GM19438 (cell line): ENCODE results near the gene TIGD2.
A peak's percentile ranks its signal among the peaks of the same experiment; 100 is the strongest.

Experiments used
- ATAC-seq: cut with Tn5 transposase; IDR thresholded peaks from one replicate; pipeline ENCODE4 v1.9.1; 2021; ENCODE audit warnings: low read depth; ENCODE audit not compliant: unreplicated experiment

Gene TIGD2

DNA sequence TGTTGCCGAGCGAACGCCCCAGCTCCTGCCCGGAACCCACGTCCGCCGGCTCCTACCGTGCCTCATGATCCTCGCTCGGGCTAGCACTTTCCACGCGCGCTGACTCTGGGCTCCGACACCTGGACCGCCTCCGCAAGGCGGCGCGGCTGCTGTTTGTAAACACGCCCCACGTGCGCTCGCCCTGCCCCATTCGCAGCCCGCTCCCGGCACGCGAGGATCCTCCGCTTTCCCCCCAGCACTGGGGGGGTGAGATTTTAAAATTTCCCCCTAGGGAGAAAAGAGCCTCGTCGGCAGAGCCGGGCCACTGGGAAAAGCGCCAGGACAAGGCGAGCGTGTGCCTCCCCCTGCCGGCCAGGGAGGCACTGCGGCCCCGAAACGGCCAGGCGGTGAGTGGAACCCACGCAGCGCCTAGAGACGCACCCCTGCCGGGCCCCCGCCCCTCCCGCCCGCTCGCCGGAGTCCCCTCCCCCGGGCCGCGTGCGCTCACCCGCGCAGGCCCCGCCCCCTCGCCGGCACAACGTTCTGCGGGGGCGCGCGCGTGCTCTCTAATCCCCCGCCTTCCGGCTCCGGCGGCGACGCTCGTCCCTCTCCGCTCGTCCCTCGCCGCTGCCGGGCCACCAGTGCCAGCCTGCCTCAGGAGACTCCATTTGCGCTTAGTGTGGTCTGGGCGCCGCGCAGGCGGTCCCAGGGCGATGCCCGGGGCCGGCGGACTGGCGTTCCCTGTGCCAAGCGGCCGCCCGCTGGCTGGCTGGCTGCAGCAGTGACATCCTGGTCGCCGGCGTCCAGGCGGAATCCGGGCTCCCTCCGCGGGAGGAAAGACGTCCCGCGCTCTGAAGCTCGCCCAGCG is at the start of gene TIGD2:
Gene TIGD2 (plus strand): TSS at position 548 of the 847 bp plus-strand sequence. CDS start 1,442 bp downstream, outside the sequence.
- peak; percentile 88 for ATAC-seq

DNA sequence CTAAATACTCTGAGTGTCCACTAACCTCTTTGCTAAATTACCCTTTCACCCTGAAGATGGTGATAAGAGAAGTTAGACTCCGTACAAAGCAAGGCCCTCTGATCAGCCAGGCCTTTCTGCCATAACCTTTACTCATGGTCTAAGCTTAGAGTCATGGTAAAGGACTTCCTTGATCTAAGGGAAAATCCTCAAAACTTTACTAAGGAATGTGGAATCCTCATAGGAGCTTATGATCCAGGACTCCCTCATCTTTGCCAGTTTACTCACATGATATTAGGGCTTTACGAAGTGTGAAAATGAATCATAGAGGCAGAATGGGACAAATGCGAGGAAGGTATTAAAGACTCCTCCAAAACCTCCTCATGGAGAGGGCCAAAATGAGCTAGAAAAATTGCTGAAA is 46.5 kb upstream of the TIGD2 start:
- ATAC-seq, result no peak

DNA sequence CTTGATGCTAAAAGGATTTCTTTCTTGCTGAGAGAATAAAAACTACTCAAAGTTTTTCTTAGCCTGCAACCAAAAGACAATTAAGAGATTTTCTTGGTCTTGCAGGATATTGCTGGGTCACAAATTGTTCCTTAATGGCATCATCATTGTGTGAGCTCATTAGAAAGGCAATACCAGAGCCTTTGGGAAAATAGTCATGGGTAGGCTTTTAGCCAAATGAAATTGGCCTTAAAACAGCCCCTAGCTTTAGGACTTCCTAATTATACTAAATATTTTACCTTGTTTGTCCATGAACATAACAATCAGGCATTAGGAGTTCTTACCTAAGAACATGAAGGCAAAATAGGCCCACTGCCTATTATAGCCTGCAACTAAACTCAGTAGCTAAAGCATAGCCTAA is 43.9 kb upstream of the TIGD2 start:
- no peak for ATAC-seq

GRCh38 chr4:89069481-89069880 is 41.9 kb upstream of the TIGD2 start:
- ATAC-seq, result peak; percentile 85

DNA sequence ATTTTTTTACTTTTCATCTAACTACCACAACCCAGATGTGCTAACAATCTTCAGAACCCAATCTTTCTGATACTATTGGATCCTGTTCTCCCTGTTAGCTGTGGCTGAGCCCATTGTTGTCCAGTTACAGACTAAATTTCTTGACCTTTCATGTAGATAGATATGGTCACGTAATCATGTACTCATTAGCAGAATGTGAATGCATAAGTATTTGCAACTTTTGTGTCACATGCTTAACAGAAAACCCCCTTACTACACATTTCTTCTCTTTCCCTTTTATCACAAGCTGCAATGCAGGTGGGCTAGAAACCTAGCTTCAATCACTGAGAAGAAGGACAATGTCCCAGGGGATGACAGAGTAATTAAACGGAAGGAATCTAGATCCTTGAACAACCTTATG is 41.3 kb upstream of the TIGD2 start:
- no peak for ATAC-seq

GRCh38 chr4:89071311-89071710 is 40.0 kb upstream of the TIGD2 start:
- ATAC-seq, result no peak

- ATAC-seq, result no peak
These were observed 38.4 kb upstream of the TIGD2 start for GRCh38 chr4:89072921-89073320.

GRCh38 chr4:89077761-89078160 is 33.6 kb upstream of the TIGD2 start:
- ATAC-seq, result no peak

DNA sequence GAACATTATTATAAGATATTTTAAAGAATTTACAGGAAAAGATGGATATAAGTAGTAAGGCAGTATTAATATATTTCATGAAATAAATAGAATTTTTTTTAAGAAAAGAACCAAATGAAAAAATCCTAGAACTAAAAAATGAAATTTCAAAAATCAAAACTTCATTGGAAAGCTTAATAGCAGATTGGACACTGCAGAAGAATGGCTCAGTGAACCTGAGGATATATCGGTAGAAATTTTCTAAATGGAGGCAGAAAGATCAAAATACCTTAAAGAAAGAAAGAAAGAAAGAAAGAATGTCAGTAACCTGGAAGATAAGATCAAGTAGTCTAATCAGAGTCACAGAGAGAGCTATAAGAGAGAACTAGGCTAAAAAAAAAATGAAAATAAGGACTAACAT is 33.0 kb upstream of the TIGD2 start:
- no peak for ATAC-seq

GRCh38 chr4:89099034-89099433 is 12.3 kb upstream of the TIGD2 start:
- ATAC-seq, result no peak

GRCh38 chr4:89099471-89099870 is 11.9 kb upstream of the TIGD2 start:
- ATAC-seq, result no peak

GRCh38 chr4:89100853-89101252 is 10.5 kb upstream of the TIGD2 start:
- no peak for ATAC-seq

- ATAC-seq, result peak; percentile 97
These were observed 9.8 kb upstream of the TIGD2 start for GRCh38 chr4:89101256-89102161.

GRCh38 chr4:89105726-89106125 is 5.6 kb upstream of the TIGD2 start:
- no peak for ATAC-seq

GRCh38 chr4:89108091-89108490 is 3.2 kb upstream of the TIGD2 start:
- no peak for ATAC-seq

GRCh38 chr4:89109841-89110540 is 1.3 kb upstream of the TIGD2 start:
- no peak for ATAC-seq

- no peak for ATAC-seq
These were observed 770 bp upstream of the TIGD2 start for GRCh38 chr4:89110541-89110985.

- no peak for ATAC-seq
These were observed 665 bp downstream of the TIGD2 start for GRCh38 chr4:89111833-89112563.

- no peak for ATAC-seq
These were observed 2.1 kb downstream of the TIGD2 start for GRCh38 chr4:89113415-89113814.

DNA sequence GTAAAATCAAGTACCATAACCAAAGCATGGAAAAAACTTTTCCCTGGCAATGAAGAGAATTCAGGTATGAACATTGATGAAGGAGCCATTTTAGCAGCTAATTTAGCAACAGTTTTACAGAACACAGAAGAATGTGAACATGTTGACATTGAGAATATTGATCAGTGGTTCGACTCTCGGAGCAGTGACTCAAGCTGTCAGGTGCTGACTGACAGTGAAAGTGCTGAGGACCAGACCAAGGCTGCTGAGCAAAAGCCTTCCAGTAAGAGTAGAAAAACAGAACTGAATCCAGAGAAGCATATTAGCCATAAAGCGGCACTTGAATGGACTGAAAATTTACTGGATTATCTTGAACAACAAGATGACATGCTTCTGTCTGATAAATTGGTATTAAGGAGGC is 2.8 kb downstream of the TIGD2 start:
- no peak for ATAC-seq
